Stimulated activated CD8-positive, alpha-beta memory T cell treated with anti-CD3 and anti-CD28 coated beads, Interleukin-15, amount 100 ng/mL, for 4 hours (primary cell): ENCODE data around the gene RNF145.
"Not testable (repeated sequence)": the region's sequence is repeated elsewhere in the genome, so short reads cannot be mapped to it uniquely, and the experiment has no call there.

Experiments
- DNase-seq, 2 donors: peaks; one replicate each; pipeline ENCODE4 v3.0.0-alpha.2; 2020; ENCODE audit warnings: low read depth in 2 of 2

The RNF145 gene

DNA sequence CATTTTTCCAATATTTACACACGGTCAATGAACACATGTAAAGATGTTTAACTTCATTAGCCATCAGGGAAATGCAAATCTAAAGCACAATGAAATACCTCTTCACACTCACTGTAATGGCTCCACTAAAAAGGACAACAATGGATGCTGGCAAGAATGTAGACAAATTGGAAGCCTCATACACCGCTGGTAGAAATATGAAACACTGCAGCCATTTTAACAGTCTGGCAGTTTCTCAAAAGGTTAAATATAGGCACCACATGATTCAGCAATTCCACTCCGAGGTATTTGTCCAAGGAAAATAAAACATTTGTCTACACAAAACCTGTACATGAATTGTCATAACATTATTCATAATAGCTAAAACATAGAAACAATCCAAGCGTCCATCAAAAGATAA lies 20.0 kb downstream of the RNF145 start:
- no peak for DNase-seq

DNA sequence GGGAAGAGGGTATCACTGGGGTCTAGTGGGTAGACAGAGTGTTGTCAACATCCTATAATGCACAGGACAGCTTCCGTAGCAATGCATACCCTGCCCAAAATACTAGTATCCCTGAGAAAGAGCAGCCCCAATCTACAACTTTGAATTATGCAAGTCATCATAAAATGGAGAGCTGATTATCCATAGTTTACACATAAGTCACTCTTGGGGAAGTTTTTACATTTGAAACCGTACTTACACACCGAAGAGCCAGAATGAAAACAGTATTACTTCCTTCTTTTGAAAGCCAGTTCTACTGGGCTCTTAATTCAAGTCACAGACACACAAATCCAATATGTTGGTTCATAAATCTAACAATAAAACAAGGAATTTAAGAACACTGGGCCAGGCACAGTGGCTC lies 21.6 kb downstream of the RNF145 start:
- DNase-seq = no peak

- DNase-seq = no peak
Observed at GRCh38 chr5:159186319-159186718, 23.0 kb downstream of the RNF145 start.

DNA sequence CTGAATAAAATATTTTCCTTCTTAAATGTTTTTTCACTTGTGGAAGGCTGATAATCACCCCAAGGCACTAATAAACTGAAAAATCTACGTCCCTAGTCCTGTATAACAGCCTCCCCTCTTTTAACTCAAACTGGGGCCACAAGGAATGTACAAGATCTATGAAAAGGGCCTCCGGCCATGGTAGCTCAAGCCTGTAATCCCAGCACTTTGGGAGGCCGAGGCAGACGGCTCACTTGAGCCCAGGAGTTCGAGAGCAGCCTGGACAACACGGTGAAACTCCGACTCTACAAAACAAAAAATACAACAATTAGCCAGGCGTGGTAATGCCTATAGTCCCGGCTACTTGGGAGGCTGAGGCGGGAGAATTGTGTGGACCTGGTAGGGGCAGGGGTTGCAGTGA lies 23.6 kb downstream of the RNF145 start:
- DNase-seq = no peak

DNA sequence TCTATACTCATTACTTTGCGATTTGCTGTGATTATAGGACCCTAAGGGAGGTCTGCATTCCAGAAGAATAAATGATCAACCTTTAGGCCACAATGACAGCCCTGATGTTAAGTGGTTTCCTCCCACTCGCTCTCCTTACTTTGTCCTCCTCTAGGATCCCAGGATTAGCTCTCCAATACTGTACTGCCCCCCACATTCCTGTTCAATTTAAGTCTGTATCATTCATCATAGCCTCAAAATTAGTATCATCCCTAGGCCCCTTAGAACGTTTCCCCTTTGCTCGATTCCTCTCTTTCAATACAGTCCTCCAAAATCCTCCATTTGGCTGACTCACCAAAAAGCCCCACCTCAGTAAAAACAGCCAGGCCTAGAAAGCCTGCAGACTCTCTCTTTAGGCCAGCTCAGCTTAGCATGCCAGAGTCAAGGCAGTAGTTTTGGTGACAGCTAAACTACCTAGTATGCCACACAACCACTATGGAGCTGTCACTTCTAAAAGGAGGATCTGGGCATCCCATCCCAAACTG lies 24.4 kb downstream of the RNF145 start:
- no peak for DNase-seq

GRCh38 chr5:159184236-159184635 lies 25.1 kb downstream of the RNF145 start:
- DNase-seq = no peak

- no peak for DNase-seq
Observed at GRCh38 chr5:159183247-159183646, 26.1 kb downstream of the RNF145 start.

- DNase-seq = no peak
Observed at GRCh38 chr5:159182691-159183090, 26.7 kb downstream of the RNF145 start.

DNA sequence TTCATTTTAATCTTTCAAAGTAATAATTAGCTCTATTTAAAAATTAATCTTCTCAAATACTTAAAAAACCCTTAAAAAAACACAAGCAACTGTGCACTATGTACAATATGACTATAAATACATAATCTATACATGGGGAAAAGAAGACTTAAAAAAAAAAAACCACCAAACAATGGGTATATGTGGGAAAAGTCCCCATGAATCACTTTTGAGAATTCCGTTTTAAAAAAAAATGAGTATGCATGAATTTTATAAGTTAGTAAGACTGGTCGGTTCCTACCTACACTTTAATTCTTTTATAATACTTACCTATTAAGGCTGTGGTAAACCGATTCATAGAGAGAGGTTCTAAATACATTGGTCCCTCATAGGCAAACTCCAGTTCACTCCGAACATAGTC lies 27.7 kb downstream of the RNF145 start:
- no peak for DNase-seq

- DNase-seq = no peak
Observed at GRCh38 chr5:159181152-159181551, 28.2 kb downstream of the RNF145 start.

DNA sequence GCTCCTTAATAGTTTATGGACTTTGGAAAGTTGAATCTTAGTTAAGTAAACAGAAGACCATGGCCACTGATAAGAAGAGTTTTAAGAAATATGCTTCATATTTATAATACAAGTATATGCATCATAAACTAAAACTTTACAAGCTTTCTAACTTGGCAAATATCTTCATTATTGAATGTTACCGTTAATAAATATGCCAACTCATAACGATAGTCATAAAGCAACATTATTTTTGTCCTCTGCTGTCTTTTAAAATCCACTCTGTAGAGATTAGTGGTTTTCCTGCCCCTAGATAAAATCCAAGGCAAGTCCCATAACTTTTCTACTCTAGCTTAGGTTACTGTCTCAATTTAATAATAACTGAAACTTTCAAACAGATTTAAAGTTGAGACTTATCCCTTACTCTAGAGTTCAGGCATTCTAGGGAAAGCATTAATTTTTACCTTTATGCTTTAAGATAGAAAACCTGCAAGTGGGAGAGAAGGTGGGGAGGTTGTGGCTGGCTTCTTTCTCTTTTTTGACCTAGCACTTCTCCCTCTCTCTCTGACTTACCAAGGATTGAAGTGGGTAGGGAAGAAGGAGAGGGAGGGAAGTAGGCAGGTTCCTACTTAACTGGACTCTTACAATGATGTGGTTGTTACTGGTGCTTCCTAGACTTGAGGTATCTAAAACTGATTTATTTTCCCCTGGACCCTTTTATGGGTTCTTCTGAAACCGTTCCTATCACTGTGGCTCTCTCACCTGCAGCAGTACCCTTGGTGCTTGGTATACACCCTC lies 29.6 kb downstream of the RNF145 start:
- DNase-seq = no peak

GRCh38 chr5:159178978-159179377 lies 30.4 kb downstream of the RNF145 start:
- DNase-seq = no peak

- DNase-seq = no peak
Observed at GRCh38 chr5:159175547-159175946, 33.8 kb downstream of the RNF145 start.

DNA sequence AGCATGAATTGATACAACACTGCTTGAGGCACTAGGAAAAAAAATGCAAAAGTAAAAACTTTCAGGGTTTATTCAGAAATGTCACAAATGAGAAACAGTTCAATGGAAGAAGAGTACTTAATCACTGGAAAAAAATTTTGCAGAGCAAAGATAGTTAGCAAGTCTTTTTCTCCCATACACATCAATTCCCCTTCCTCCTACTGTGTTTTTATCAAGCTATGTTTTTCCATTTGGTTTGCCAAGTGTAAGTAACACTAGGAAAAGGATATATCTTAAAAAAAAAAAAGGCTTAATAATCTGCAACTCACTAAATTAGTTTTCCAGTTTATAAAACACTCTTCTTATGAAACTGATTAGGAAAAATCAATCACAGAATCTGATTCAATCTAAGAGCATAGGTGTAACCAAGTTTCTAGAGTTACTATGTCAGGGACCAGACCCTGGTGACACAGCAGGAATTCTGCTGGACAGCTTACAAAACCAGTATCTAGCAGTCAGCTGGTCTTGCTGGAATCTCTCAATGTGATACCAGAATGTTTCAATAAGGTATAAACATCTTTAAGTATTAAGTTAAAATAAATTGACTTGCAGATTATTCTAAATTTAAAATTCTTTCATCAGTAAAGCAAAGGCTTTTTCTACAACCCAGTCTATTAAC lies 34.7 kb downstream of the RNF145 start:
- DNase-seq = no peak

GRCh38 chr5:159171274-159171673 lies 38.1 kb downstream of the RNF145 start:
- DNase-seq = no peak

GRCh38 chr5:159170021-159170420 lies 39.3 kb downstream of the RNF145 start:
- no peak for DNase-seq

- no peak for DNase-seq
Observed at GRCh38 chr5:159166416-159166815, 42.9 kb downstream of the RNF145 start.

DNA sequence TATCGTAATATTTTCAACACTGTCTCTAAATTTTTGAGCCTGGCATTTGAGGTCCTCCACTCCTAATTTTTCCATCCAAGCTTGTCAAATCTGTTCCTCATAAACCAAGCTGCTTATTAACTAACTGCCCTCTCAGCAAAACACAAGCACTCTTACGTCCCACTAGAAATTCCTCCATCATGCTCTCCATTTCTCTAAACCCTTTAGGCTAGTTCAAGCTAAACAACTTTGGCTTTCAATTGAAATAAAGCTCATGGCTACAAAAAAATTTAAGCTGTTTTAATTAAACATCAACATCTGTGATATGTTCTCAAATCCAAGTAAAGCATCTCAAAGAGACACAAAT lies 45.7 kb downstream of the RNF145 start:
- no peak for DNase-seq

DNA sequence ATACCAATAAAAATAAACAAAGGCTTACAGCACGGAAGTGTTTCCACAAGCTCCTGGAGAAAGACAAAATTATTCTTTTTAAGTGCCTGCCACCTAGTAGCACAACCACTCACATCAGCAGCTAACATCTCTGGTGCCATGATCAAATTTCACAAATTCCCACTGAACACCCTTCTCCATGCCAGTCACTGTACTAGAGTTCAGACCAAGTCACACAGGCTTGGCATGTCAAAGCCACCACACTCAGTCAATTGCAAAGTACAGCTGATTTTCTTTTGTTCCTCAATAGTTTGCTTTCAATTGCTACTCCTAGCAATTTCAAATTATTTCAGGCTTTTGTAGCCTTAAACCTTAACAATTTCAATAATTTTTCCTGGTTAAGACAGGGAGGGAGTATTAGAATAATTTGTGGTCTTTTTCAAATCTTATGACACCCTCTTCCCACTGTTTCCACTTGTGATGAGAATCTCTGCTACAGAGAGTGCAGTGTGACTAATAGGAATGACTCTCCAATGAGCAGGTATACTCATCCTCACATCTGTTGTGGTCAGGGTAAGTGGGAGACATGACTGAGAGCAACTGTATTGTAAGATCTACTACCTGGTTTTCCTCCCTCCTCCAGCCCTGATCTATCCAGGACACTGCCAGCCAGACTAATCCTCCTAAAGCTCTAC lies 46.2 kb downstream of the RNF145 start:
- DNase-seq = no peak

- DNase-seq = no peak
Observed at GRCh38 chr5:159161361-159162214, 47.8 kb downstream of the RNF145 start.

- not testable (repeated sequence) for DNase-seq
Observed at GRCh38 chr5:159158553-159159091, 50.7 kb downstream of the RNF145 start.

GRCh38 chr5:159157552-159157951 lies 51.8 kb downstream of the RNF145 start:
- DNase-seq = no peak
